NT2/D1 (cell line): Measurements from ENCODE around the gene BCAS4.

ENCODE experiments used
- DNase-seq: peaks from one replicate; pipeline ENCODE4 v3.0.0-alpha.2; 2011; ENCODE audit warnings: low read depth, low spot score
- H3K27me3 ChIP-seq: 2 replicates; pipeline ENCODE4 v1.6.0; 2011; ENCODE audit warnings: mild to moderate bottlenecking; ENCODE audit not compliant: insufficient read length, insufficient read depth
- H3K36me3 ChIP-seq: 2 replicates; pipeline ENCODE4 v1.6.1; 2011; ENCODE audit warnings: mild to moderate bottlenecking, low read length, mixed read lengths; ENCODE audit not compliant: insufficient read depth, insufficient read length
- H3K4me1 ChIP-seq: 2 replicates; pipeline ENCODE4 v1.5.1; 2011; ENCODE audit not compliant: insufficient read depth, insufficient read length
- H3K4me3 ChIP-seq: 2 replicates; pipeline ENCODE4 v1.5.1; 2011; ENCODE audit warnings: low read depth; ENCODE audit not compliant: insufficient read length
- H3K9ac ChIP-seq: 2 replicates; pipeline ENCODE4 v1.6.0; 2011; ENCODE audit warnings: low read depth; ENCODE audit not compliant: insufficient read length
- H3K9me3 ChIP-seq: 2 replicates; pipeline ENCODE4 v1.5.1; 2011; ENCODE audit warnings: mild to moderate bottlenecking, low read length; ENCODE audit not compliant: insufficient read depth
- SUZ12 ChIP-seq: IDR thresholded peaks from 2 replicates; pipeline ENCODE4 v1.6.1; 2011; ENCODE audit not compliant: insufficient read length, insufficient read depth; ENCODE audit errors: extremely low read depth
- YY1 ChIP-seq: IDR thresholded peaks from 2 replicates; pipeline ENCODE4 v1.6.1; 2011; ENCODE audit not compliant: insufficient read length, insufficient read depth
- ZNF274 ChIP-seq: IDR thresholded peaks from 2 replicates; pipeline ENCODE4 v1.6.1; 2011; ENCODE audit warnings: mild to moderate bottlenecking, low read depth, low read length

The BCAS4 gene

DNA sequence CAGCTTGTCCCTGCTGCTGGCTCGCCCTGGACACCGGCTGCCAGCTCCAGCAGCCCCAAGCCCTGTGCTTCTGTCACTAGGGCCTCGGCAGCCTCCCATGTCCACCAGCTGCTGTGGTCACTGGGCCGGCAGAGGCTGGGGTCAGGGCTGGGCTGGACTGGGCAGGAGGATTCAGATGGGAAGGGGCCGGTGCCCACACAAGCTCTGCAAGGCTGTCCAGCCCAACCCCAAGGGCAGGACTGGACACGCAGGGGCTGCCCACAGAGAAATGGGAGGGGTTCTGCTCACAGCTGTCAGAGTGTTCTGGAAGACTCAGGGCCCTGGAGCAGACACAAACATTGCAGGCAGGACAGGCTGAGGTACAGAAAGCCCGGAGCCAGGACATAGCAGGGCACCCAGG, 70.7 kb downstream of the BCAS4 start:
- no peaks in the 10 kb centered on the region for H3K9me3 ChIP-seq
- no peak for DNase-seq
- H3K4me1 ChIP-seq: peaks cover 34% of the 10 kb centered on the region
- TF ChIP-seq ZNF274: no peak
- TF ChIP-seq SUZ12: no peak
- no peak for TF ChIP-seq YY1
- H3K36me3 ChIP-seq: no peaks in the 10 kb centered on the region
- H3K27me3 ChIP-seq: no peaks in the 10 kb centered on the region
- H3K4me3 ChIP-seq: no peak overlapping the region
- peak overlapping the region; percentile 25 for H3K9ac ChIP-seq

DNA sequence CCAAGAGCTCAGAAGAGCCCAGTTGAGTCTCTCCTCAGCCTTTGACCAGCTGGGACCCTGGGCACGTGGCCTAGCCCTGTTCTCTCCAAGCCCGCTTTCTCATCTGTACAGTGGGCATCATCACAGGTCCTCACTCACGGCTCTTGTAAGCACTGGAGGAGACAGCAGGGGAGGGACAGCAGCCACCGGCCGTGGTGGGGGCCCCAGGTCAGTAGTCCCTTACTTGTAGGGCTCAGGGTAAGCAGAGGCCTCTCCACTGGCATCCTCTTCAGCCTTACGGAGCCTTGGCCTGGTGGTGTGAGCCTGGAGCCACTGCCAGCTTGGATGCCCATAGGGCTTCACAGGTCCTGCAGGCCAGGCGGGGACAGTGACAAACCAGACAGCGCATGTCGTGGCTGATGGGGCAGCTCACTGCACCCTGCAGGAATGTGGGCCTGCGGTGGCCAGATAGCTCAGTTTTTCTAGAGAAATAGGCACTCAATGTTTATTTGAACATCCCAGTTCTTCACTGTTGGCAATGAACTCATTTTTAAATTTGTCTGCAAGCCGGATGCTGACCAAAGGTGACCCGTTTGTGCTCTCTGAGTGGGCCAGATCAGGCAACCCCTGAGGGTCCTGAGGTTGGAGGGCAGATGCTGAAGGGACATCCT, 71.3 kb downstream of the BCAS4 start:
- no peak for DNase-seq
- peaks cover 30% of the 10 kb centered on the region for H3K4me1 ChIP-seq
- H3K9ac ChIP-seq: peak overlapping the region; percentile 17
- no peaks in the 10 kb centered on the region for H3K27me3 ChIP-seq
- no peaks in the 10 kb centered on the region for H3K9me3 ChIP-seq
- TF ChIP-seq ZNF274: no peak
- no peak for TF ChIP-seq SUZ12
- no peak for TF ChIP-seq YY1
- H3K4me3 ChIP-seq: no peak overlapping the region
- H3K36me3 ChIP-seq: no peaks in the 10 kb centered on the region

DNA sequence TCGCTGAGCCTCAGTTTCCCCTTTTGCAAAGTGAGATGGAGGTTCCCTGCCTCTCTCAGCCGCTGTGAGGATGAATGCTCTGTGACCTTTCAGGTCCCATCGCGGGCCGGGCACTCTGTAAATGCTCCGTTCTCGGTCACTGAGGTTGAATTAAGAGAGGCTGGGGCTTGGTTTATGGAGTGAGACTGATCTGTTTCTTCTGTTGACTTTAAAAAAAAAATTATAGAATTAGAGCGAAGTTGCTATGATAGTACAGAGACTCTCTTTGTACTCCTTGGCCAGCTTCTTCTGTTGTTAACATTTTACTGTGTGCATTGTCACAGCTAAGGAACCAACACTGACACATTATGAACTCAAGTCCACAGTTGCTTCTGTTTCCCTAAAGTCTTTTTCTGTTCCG, 72.0 kb downstream of the BCAS4 start:
- Histone ChIP-seq H3K4me3 (no peak overlapping the region), H3K4me1 (peaks cover 29% of the 10 kb centered on the region), H3K36me3 (no peaks in the 10 kb centered on the region), H3K9me3 (no peaks in the 10 kb centered on the region), H3K9ac (no peak overlapping the region), H3K27me3 (no peaks in the 10 kb centered on the region)
- DNase-seq: no peak
- TF ChIP-seq YY1 (no peak), ZNF274 (no peak), SUZ12 (no peak)

DNA sequence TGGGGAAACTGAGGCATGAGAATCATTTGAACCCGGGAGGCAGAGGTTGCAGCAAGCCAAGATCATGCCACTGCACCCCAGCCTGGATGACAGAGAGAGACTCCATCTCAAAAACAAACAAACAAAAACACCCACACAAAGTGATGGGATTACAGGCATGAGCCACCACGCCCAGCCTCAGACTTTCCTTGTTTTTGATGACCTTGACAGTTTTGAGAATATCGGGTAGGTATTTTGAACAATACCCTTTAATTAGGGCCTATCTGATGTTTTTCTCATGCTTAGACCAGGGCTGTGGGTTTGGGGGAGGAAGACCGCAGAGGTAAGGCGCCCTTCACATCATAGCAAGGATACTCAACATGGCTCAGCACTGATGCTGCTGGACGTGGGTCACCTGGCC, 72.9 kb downstream of the BCAS4 start:
- H3K4me1 ChIP-seq: peaks cover 28% of the 10 kb centered on the region
- no peak overlapping the region for H3K4me3 ChIP-seq
- H3K36me3 ChIP-seq: peaks cover 3% of the 10 kb centered on the region
- H3K9me3 ChIP-seq: no peaks in the 10 kb centered on the region
- DNase-seq: no peak
- H3K27me3 ChIP-seq: no peaks in the 10 kb centered on the region
- no peak for TF ChIP-seq SUZ12
- TF ChIP-seq ZNF274: no peak
- no peak for TF ChIP-seq YY1
- H3K9ac ChIP-seq: no peak overlapping the region

DNA sequence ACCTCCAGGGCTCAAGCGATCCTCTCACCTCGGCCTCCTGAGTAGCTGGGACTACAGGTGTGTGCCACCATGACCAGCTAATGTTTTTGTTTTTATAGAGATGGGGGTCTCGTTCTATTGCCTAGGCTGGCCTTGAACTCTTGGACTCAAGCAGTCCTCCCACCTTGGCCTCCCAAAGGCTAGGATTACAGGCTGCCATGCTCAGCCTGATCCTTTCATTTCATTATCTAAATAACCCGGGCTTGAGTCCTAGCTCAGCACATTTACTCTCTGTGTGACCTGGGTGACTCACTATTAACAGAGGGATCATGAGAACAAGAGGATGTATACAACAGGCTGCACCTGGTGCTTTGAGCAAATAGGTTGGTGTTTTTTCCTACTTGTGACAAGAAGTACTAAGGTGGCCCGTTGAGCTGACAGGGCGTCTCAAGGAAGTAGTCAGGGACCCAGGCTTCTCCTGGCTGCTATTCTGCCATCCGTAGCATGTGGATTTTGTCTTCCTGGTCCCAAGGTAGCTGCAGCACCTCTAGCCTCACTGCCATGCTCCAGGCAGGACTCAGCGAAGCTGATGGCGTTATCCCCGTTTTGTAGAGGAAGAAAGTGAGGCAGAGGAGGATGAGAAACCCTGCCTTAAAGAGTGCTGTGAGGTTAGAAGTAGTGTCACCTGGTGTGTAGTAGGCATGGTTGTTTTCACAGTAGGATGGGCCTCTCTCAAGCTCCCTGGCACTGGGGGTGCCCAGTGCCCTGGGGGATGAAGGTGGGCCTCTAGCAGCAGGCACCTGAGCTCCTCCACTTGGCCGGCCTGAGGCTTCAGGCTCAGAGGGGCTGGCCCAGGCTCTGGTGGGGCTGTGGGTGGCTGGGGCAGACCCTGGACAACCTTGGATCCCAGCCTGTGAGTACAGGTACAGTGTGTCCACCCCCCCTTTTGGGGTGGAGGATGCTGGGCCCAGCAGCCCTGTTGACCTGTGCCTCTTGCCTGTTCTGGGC, 73.9 kb downstream of the BCAS4 start:
- Histone ChIP-seq H3K36me3 (peaks cover 13% of the 10 kb centered on the region), H3K27me3 (no peaks in the 10 kb centered on the region), H3K4me3 (no peak overlapping the region), H3K9me3 (no peaks in the 10 kb centered on the region), H3K9ac (no peak overlapping the region), H3K4me1 (peaks cover 24% of the 10 kb centered on the region)
- no peak for DNase-seq
- TF ChIP-seq SUZ12 (no peak), ZNF274 (no peak), YY1 (no peak)

DNA sequence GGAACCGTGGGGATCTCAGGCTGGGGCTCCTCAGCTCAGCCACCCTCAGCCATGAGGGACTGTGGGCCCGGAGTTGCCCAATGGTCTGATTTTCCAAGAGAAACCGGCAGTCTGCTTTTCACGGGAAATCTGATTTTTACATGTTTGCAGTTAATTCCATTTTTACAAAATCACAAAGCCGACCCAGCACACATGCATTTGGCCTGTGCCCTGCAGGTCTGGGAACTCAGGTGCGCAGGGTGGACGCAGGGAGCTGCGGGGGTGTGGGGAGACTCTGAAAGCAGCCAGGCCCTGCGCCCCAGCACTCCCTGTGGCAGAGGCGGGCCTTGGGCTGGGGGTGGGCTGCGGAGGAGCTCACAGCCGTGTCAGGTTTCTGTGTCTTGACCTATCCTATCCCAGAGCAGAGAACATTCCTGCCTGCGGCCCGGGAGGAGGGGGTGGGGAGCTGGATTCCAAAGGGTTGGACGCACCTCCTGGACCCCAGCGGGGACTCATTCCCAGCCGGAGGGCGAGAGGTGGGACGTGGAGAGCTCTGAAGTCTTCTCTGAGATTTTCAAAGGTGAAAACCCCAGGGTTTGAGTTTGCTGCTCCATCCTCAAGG, 75.8 kb downstream of the BCAS4 start:
- DNase-seq: peak; percentile 96
- Histone ChIP-seq H3K9me3 (no peaks in the 10 kb centered on the region), H3K9ac (peak overlapping the region; percentile 86), H3K27me3 (no peaks in the 10 kb centered on the region), H3K36me3 (peaks cover 15% of the 10 kb centered on the region), H3K4me3 (peak overlapping the region; percentile 55), H3K4me1 (peaks cover 23% of the 10 kb centered on the region)
- no peak for TF ChIP-seq YY1
- TF ChIP-seq SUZ12: no peak
- no peak for TF ChIP-seq ZNF274
